Measurements from ENCODE around the gene HNRNPUL1.

The HNRNPUL1 gene

GRCh38 chr19:41230067-41230857 is 33.9 kb upstream of the HNRNPUL1 start:
- intact Hi-C loops (cut with DNase I), result no loop called here
- DNase-seq, result no peak

GRCh38 chr19:41232686-41233085 is 31.5 kb upstream of the HNRNPUL1 start:
- DNase-seq, result no peak
- intact Hi-C loops (cut with DNase I), result no loop called here

- intact Hi-C loops (cut with DNase I), result no loop called here
- peak in 24 of 42 donors; percentile 16 to 67 (median 36) for DNase-seq
Measured at GRCh38 chr19:41233748-41234240, 30.4 kb upstream of the HNRNPUL1 start.

GRCh38 chr19:41234512-41235168 is 29.5 kb upstream of the HNRNPUL1 start:
- no peak for DNase-seq
- intact Hi-C loops (cut with DNase I), result no loop called here

GRCh38 chr19:41235480-41235879 is 28.7 kb upstream of the HNRNPUL1 start:
- DNase-seq, result no peak
- intact Hi-C loops (cut with DNase I), result no loop called here

- intact Hi-C loops (cut with DNase I), result no loop called here
- DNase-seq, result peak in 10 of 42 donors; percentile 6 to 53 (median 25)
Measured at GRCh38 chr19:41238244-41238643, 25.9 kb upstream of the HNRNPUL1 start.

- DNase-seq, result no peak
- intact Hi-C loops (cut with DNase I), result no loop called here
Measured at GRCh38 chr19:41239363-41239762, 24.8 kb upstream of the HNRNPUL1 start.

GRCh38 chr19:41239961-41240574 is 24.1 kb upstream of the HNRNPUL1 start:
- DNase-seq, result no peak
- intact Hi-C loops (cut with DNase I), result no loop called here

GRCh38 chr19:41241859-41242258 is 22.3 kb upstream of the HNRNPUL1 start:
- DNase-seq, result no peak
- intact Hi-C loops (cut with DNase I), result no loop called here

GRCh38 chr19:41244117-41244516 is 20.1 kb upstream of the HNRNPUL1 start:
- intact Hi-C loops (cut with DNase I), result no loop called here
- no peak for DNase-seq

- no peak for DNase-seq
- intact Hi-C loops (cut with DNase I), result no loop called here
Measured at GRCh38 chr19:41245843-41246242, 18.3 kb upstream of the HNRNPUL1 start.

- intact Hi-C loops (cut with DNase I), result no loop called here
- DNase-seq, result no peak
Measured at GRCh38 chr19:41248895-41249294, 15.3 kb upstream of the HNRNPUL1 start.

- DNase-seq, result no peak
- intact Hi-C loops (cut with DNase I), result no loop called here
Measured at GRCh38 chr19:41249707-41250423, 14.3 kb upstream of the HNRNPUL1 start.

- intact Hi-C loops (cut with DNase I), result no loop called here
- no peak for DNase-seq
Measured at GRCh38 chr19:41253660-41254059, 10.5 kb upstream of the HNRNPUL1 start.

- intact Hi-C loops (cut with DNase I), result loop anchor here (5.0 kb wide), 1 partner anchor 48 kb away; no protein-coding TSS in a partner anchor
- DNase-seq, result no peak
Measured at GRCh38 chr19:41255171-41255570, 9.0 kb upstream of the HNRNPUL1 start.

GRCh38 chr19:41261474-41262190 is 2.5 kb upstream of the HNRNPUL1 start:
- intact Hi-C loops (cut with DNase I), result loop anchor here (10.0 kb wide), 1 partner anchor 173 kb away; the partner anchor contains the start of gene DMAC2
- DNase-seq, result peak in 1 of 42 donors; percentile 8

GRCh38 chr19:41263042-41263849 is 926 bp upstream of the HNRNPUL1 start:
- intact Hi-C loops (cut with DNase I), result loop anchor here (10.0 kb wide), 1 partner anchor 172 kb away; the partner anchor contains the start of gene DMAC2
- DNase-seq, result peak in 41 of 42 donors; percentile 43 to 83 (median 71)

Data from head of caudate nucleus (tissue), 42 donors.